Stimulated activated effector memory CD8-positive, alpha-beta T cell treated with anti-CD3 and anti-CD28 coated beads, Interleukin-12 subunit alpha, Interleukin-12 subunit beta, amount 100 ng/mL, for 72 hours (primary cell): ENCODE results near the gene OSMR.

Experiments used
- ATAC-seq: fragments of 150-1000 bp; cut with Tn5 transposase; 2 replicates; pipeline ENCODE4 v1.10.0; 2021
- DNase-seq, 2 donors: peaks; one replicate each; pipeline ENCODE4 v3.0.0; 2021 to 2022; ENCODE audit warnings: low spot score in 2 of 2
- H3K27ac Mint-ChIP-seq: one replicate; pipeline ENCODE4 v1.8.0; 2022; ENCODE audit warnings: mild to moderate bottlenecking, mixed read lengths
- H3K36me3 Mint-ChIP-seq: one replicate; pipeline ENCODE4 v1.8.0; 2022; ENCODE audit warnings: mild to moderate bottlenecking, mixed read lengths
- H3K4me1 Mint-ChIP-seq: one replicate; pipeline ENCODE4 v1.8.0; 2022; ENCODE audit warnings: mixed read lengths
- H3K4me3 Mint-ChIP-seq: one replicate; pipeline ENCODE4 v1.8.0; 2022; ENCODE audit warnings: mild to moderate bottlenecking, mixed read lengths
- H3K9me3 Mint-ChIP-seq: one replicate; pipeline ENCODE4 v1.8.0; 2022; ENCODE audit warnings: mixed read lengths

The OSMR gene

DNA sequence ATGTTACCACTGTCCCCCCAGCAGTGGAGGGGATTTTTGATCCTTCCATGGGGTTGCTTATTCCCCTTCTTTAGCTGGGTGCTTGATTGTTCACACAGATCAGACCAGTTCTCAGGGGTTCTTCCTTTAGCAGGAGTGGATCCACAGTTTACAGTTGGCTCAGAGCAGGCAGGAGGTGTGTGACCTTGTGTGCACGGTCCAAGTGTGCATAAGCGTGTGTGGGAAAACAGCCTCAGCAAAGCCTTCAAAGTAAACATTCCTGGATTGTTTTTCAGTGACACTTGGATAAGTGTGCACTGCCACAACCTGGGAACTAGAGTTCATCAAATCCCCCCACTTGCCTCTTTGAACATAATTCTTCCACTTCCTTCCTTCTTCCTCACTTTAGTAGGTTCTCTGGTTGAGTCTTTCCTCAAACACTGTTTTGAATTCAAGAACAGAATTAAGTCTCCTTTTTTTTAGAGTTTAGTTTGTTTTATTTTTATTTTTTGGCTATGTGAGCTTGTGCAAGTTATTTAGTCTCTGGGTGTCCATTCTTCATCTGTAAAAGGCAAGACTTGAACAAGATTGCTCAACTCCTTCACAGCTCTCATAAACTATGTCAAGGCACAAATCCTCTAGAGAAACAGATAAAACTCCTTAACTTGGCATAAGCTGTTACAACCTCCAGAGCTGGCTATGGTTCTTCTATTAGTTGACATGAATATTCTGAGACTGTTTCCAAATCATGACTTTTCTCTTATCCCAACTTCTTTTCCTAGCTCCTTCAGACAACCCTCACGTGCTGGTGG lies 78.0 kb downstream of the OSMR start:
- no peaks in the 10 kb centered on the region for H3K9me3 Mint-ChIP-seq
- H3K4me1 Mint-ChIP-seq = no peaks in the 10 kb centered on the region
- H3K36me3 Mint-ChIP-seq = no peaks in the 10 kb centered on the region
- H3K27ac Mint-ChIP-seq = no peak overlapping the region
- no peak overlapping the region for H3K4me3 Mint-ChIP-seq
- no peak for DNase-seq
- ATAC-seq = no peak

DNA sequence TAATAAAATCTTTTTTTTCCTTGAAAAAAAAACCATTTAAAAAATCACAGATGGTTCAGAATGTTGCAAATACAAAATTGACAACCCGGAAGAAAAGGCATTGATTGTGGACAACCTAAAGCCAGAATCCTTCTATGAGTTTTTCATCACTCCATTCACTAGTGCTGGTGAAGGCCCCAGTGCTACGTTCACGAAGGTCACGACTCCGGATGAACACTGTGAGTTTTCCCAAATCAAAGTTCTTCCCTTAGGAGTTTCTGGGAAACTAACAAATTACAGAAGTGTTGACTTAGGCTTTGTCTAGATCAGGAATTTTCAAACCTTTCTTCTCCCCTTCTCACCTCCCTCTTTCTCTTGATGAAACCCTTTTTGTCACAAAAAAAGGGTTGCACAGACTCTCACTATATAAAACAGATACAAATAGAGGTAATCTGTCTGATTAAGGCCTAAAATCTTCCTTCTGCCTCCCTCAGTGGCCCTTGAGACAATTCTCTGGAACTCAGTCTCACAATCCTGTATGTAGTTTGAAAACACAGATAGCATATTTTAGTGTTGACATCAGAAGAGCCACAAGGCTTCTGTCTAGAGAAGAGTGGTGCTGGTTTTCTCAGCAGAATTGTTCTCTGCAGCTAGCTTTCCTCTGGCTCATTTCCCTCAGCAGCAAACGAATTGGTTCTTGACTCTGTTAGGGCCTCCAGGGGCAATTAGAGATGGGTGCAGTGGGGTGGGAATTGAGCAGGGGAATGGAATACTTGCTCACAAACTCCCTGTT lies 79.5 kb downstream of the OSMR start:
- no peak for DNase-seq
- no peak for ATAC-seq
- Mint-ChIP-seq H3K27ac (no peak overlapping the region), H3K36me3 (no peaks in the 10 kb centered on the region), H3K9me3 (no peaks in the 10 kb centered on the region), H3K4me1 (no peaks in the 10 kb centered on the region), H3K4me3 (no peak overlapping the region)

- H3K4me3 Mint-ChIP-seq = no peak overlapping the region
Measured at GRCh38 chr5:38926121-38926520, 80.3 kb downstream of the OSMR start.

GRCh38 chr5:38927470-38927869 lies 81.7 kb downstream of the OSMR start:
- H3K27ac Mint-ChIP-seq = no peak overlapping the region
- H3K9me3 Mint-ChIP-seq = no peaks in the 10 kb centered on the region
- no peaks in the 10 kb centered on the region for H3K4me1 Mint-ChIP-seq
- DNase-seq (no peak), ATAC-seq (no peak)
- H3K36me3 Mint-ChIP-seq = no peaks in the 10 kb centered on the region
- H3K4me3 Mint-ChIP-seq = no peak overlapping the region

More at GRCh38 chr5:38926121-38926520, 80.3 kb downstream of the OSMR start:
- Mint-ChIP-seq H3K27ac (no peak overlapping the region), H3K4me1 (no peaks in the 10 kb centered on the region), H3K36me3 (no peaks in the 10 kb centered on the region), H3K9me3 (no peaks in the 10 kb centered on the region)
- ATAC-seq = no peak
- no peak for DNase-seq

- ATAC-seq (no peak), DNase-seq (no peak)
- Mint-ChIP-seq H3K4me1 (no peaks in the 10 kb centered on the region), H3K36me3 (peaks cover 2% of the 10 kb centered on the region), H3K27ac (no peak overlapping the region), H3K4me3 (no peak overlapping the region), H3K9me3 (no peaks in the 10 kb centered on the region)
Measured at GRCh38 chr5:38929838-38930237, 84.0 kb downstream of the OSMR start.

DNA sequence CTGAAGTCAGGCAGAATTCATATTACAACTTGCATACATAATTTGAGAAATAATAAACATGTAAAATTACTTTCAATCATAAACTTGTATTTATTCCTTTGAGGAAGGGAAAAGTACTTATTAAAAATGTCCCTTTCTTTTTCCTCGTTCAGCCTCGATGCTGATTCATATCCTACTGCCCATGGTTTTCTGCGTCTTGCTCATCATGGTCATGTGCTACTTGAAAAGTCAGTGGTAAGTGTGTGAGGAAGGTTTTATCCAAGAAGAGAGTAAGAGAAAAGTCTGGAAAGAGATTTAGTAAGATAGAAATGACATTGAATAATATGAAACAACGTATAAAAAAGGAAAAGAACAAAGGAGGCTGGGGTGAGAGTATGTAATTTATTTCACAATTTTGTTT lies 85.9 kb downstream of the OSMR start:
- Mint-ChIP-seq H3K4me3 (no peak overlapping the region), H3K9me3 (no peaks in the 10 kb centered on the region), H3K4me1 (no peaks in the 10 kb centered on the region), H3K36me3 (peaks cover 5% of the 10 kb centered on the region), H3K27ac (no peak overlapping the region)
- no peak for DNase-seq
- peak; percentile 58 for ATAC-seq

- ATAC-seq (no peak), DNase-seq (no peak)
- H3K4me1 Mint-ChIP-seq = no peaks in the 10 kb centered on the region
- H3K4me3 Mint-ChIP-seq = no peak overlapping the region
- no peaks in the 10 kb centered on the region for H3K9me3 Mint-ChIP-seq
- no peak overlapping the region for H3K27ac Mint-ChIP-seq
- H3K36me3 Mint-ChIP-seq = peaks cover 17% of the 10 kb centered on the region
Measured at GRCh38 chr5:38932854-38933408, 87.1 kb downstream of the OSMR start.

GRCh38 chr5:38935437-38935836 lies 89.6 kb downstream of the OSMR start:
- Mint-ChIP-seq H3K36me3 (peaks cover 39% of the 10 kb centered on the region), H3K9me3 (no peaks in the 10 kb centered on the region), H3K27ac (no peak overlapping the region), H3K4me1 (no peaks in the 10 kb centered on the region), H3K4me3 (no peak overlapping the region)
- DNase-seq = no peak
- ATAC-seq = no peak

DNA sequence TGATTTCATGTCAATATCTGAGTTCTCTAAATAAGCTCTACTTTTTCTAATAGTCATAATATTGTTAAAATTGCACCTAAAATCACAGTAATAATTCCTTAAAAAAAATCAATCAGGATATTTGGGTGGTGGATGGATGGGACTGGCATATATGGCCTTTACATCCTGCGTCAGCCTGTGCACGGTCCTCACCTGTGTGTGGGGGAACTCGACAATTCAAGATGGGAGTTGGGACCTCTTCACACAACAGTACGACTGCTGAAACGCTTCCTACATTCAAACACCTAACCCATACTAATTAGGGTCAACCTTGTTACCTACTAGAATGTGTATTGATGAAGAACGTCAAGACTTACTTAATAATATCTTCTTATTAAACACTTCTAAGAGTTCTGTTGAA lies 90.5 kb downstream of the OSMR start:
- no peak overlapping the region for H3K27ac Mint-ChIP-seq

GRCh38 chr5:38938424-38938823 lies 92.6 kb downstream of the OSMR start:
- DNase-seq (no peak), ATAC-seq (no peak)
- no peak overlapping the region for H3K27ac Mint-ChIP-seq
- H3K36me3 Mint-ChIP-seq = peaks cover 69% of the 10 kb centered on the region
- no peak overlapping the region for H3K4me3 Mint-ChIP-seq
- no peaks in the 10 kb centered on the region for H3K9me3 Mint-ChIP-seq
- H3K4me1 Mint-ChIP-seq = no peaks in the 10 kb centered on the region

More for the DNA sequence above, 90.5 kb downstream of the OSMR start:
- no peak overlapping the region for H3K4me3 Mint-ChIP-seq
- H3K36me3 Mint-ChIP-seq = peaks cover 48% of the 10 kb centered on the region
- no peaks in the 10 kb centered on the region for H3K9me3 Mint-ChIP-seq
- H3K4me1 Mint-ChIP-seq = no peaks in the 10 kb centered on the region
- no peak for DNase-seq
- ATAC-seq = no peak

- H3K36me3 Mint-ChIP-seq = peaks cover 75% of the 10 kb centered on the region
- DNase-seq (no peak), ATAC-seq (no peak)
- H3K4me3 Mint-ChIP-seq = no peak overlapping the region
- no peaks in the 10 kb centered on the region for H3K4me1 Mint-ChIP-seq
- no peak overlapping the region for H3K27ac Mint-ChIP-seq
- H3K9me3 Mint-ChIP-seq = no peaks in the 10 kb centered on the region
Measured at GRCh38 chr5:38938973-38939372, 93.2 kb downstream of the OSMR start.

GRCh38 chr5:38940230-38940858 lies 94.5 kb downstream of the OSMR start:
- Mint-ChIP-seq H3K9me3 (no peaks in the 10 kb centered on the region), H3K36me3 (peaks cover 84% of the 10 kb centered on the region), H3K4me3 (no peak overlapping the region), H3K4me1 (no peaks in the 10 kb centered on the region), H3K27ac (no peak overlapping the region)
- no peak for DNase-seq
- ATAC-seq = peak; percentile 42

DNA sequence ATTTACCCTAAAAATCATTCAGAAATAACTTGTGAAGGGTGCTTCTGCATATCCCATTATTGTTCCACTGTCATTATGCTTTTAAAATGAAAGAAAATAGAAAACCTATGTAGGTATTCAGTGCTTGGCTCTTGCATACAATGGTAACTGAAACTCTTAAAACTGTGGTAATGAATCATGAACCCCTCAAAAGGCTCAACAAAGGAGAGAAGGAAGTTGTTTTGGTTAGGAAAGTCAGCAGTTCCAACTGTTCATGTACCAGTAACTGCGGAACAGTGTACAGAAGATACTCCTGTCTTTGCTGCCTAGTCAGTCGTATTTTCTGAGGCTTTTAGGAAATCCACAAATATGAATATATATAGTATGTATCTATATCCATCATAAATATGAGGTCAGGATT lies 96.1 kb downstream of the OSMR start:
- H3K4me1 Mint-ChIP-seq = no peaks in the 10 kb centered on the region
- H3K27ac Mint-ChIP-seq = no peak overlapping the region
- H3K9me3 Mint-ChIP-seq = no peaks in the 10 kb centered on the region

DNA sequence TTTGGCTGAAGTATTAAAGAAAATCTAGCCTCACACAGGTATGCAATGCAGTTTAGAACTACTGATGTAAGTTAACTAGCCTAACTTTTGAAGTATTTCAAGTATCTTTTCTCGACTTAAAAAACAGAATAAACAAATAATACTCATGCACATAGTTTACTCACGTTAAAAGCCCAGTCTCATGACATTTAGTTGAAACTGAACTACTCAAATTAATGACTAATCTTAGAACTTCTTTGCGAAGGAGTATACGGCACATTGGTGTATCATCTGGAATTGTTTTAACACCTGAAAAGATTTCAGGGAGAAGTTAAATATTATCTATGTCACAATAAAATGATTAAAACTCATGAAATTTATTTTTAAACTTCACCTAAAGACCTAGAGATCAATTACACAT lies 98.5 kb downstream of the OSMR start:
- Mint-ChIP-seq H3K27ac (no peak overlapping the region), H3K4me3 (no peak overlapping the region), H3K36me3 (peaks cover 93% of the 10 kb centered on the region), H3K9me3 (no peaks in the 10 kb centered on the region), H3K4me1 (no peaks in the 10 kb centered on the region)
- ATAC-seq (no peak), DNase-seq (no peak)

More for the DNA sequence above, 96.1 kb downstream of the OSMR start:
- no peak for DNase-seq
- peaks cover 97% of the 10 kb centered on the region for H3K36me3 Mint-ChIP-seq
- ATAC-seq = no peak
- H3K4me3 Mint-ChIP-seq = no peak overlapping the region

DNA sequence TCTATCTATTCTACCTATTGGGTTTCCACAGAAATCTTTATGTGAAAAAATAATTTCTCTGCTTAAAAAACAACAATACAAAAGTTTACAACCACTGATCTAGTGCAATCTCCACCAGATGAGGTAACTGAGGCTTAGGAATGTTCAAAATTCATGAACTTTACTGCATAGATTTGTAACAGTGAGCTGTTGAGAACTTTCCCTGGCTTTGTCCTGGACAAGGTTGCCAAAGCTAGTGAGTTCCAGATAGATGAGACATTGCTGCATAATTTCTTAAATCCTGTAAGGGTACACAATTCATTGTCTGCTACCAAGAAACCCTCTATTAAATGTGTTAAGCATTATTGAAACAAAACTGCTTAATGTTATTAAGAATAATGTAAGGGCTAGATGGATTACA lies 102.7 kb downstream of the OSMR start:
- DNase-seq (no peak), ATAC-seq (no peak)
- Mint-ChIP-seq H3K27ac (no peak overlapping the region), H3K36me3 (peaks cover 95% of the 10 kb centered on the region), H3K9me3 (no peaks in the 10 kb centered on the region), H3K4me3 (no peak overlapping the region), H3K4me1 (no peaks in the 10 kb centered on the region)
